GM12892 (cell line): ENCODE measurements around the gene TPD52L2.

Experiments
- POLR2A ChIP-seq: IDR thresholded peaks from 2 replicates; pipeline ENCODE4 v1.6.1; 2011; ENCODE audit warnings: low read depth, low read length, control low read depth
- POLR2AphosphoS5 ChIP-seq: IDR thresholded peaks from 2 replicates; pipeline ENCODE4 v1.6.1; 2011; ENCODE audit warnings: low read depth, low read length, control low read depth
- TAF1 ChIP-seq: IDR thresholded peaks from 2 replicates; pipeline ENCODE4 v1.6.1; 2011; ENCODE audit warnings: low read depth, mild to moderate bottlenecking, control low read depth, low read length, borderline replicate concordance

- no peak for TF ChIP-seq POLR2AphosphoS5
- TF ChIP-seq TAF1 = no peak
- TF ChIP-seq POLR2A = no peak
Observed at GRCh38 chr20:63843778-63844177, 21.3 kb upstream of the TPD52L2 start.
